T-helper 1 cell treated with Interleukin-12 subunit alpha and Interleukin-12 subunit beta and Interleukin-4 antibody, amounts not matched to agents 30 μg/mL and 1 μg/mL, for 36 hours (primary cell): ENCODE data around the gene ARID1A.

Experiments
- H3K27ac Mint-ChIP-seq: one replicate; pipeline ENCODE4 v1.8.0; 2021; ENCODE audit warnings: mild to moderate bottlenecking, mixed read lengths
- H3K27me3 Mint-ChIP-seq: one replicate; pipeline ENCODE4 v1.8.0; 2021; ENCODE audit warnings: low read depth, mixed read lengths
- H3K36me3 Mint-ChIP-seq: one replicate; pipeline ENCODE4 v1.8.0; 2021; ENCODE audit warnings: low read depth, mixed read lengths
- H3K4me1 Mint-ChIP-seq: one replicate; pipeline ENCODE4 v1.8.0; 2021; ENCODE audit warnings: low read depth, mixed read lengths
- H3K4me3 Mint-ChIP-seq: one replicate; pipeline ENCODE4 v1.8.0; 2021; ENCODE audit warnings: mild to moderate bottlenecking, moderate library complexity, mixed read lengths
- H3K9me3 Mint-ChIP-seq: one replicate; pipeline ENCODE4 v1.8.0; 2021; ENCODE audit warnings: mixed read lengths

Gene ARID1A

DNA sequence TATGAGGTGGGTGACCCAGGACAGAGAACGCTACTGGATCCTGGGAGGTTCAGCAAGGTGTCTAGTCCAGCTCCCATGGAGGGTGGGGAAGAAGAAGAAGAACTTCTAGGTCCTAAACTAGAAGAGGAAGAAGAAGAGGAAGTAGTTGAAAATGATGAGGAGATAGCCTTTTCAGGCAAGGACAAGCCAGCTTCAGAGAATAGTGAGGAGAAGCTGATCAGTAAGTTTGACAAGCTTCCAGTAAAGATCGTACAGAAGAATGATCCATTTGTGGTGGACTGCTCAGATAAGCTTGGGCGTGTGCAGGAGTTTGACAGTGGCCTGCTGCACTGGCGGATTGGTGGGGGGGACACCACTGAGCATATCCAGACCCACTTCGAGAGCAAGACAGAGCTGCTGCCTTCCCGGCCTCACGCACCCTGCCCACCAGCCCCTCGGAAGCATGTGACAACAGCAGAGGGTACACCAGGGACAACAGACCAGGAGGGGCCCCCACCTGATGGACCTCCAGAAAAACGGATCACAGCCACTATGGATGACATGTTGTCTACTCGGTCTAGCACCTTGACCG lies 83.4 kb downstream of the ARID1A start:
- H3K36me3 Mint-ChIP-seq = peaks cover 67% of the 10 kb centered on the region
- H3K9me3 Mint-ChIP-seq = no peaks in the 10 kb centered on the region
- peaks cover 12% of the 10 kb centered on the region for H3K4me1 Mint-ChIP-seq
- H3K27ac Mint-ChIP-seq = no peak overlapping the region
- H3K4me3 Mint-ChIP-seq = no peak overlapping the region
- no peaks in the 10 kb centered on the region for H3K27me3 Mint-ChIP-seq

DNA sequence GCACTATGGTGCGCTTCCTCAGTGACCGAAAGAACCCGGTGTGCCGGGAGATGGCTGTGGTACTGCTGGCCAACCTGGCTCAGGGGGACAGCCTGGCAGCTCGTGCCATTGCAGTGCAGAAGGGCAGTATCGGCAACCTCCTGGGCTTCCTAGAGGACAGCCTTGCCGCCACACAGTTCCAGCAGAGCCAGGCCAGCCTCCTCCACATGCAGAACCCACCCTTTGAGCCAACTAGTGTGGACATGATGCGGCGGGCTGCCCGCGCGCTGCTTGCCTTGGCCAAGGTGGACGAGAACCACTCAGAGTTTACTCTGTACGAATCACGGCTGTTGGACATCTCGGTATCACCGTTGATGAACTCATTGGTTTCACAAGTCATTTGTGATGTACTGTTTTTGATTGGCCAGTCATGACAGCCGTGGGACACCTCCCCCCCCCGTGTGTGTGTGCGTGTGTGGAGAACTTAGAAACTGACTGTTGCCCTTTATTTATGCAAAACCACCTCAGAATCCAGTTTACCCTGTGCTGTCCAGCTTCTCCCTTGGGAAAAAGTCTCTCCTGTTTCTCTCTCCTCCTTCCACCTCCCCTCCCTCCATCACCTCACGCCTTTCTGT lies 84.6 kb downstream of the ARID1A start:
- Mint-ChIP-seq H3K27me3 (no peaks in the 10 kb centered on the region), H3K4me1 (peaks cover 21% of the 10 kb centered on the region), H3K27ac (no peak overlapping the region), H3K4me3 (no peak overlapping the region), H3K9me3 (no peaks in the 10 kb centered on the region), H3K36me3 (peaks cover 56% of the 10 kb centered on the region)

DNA sequence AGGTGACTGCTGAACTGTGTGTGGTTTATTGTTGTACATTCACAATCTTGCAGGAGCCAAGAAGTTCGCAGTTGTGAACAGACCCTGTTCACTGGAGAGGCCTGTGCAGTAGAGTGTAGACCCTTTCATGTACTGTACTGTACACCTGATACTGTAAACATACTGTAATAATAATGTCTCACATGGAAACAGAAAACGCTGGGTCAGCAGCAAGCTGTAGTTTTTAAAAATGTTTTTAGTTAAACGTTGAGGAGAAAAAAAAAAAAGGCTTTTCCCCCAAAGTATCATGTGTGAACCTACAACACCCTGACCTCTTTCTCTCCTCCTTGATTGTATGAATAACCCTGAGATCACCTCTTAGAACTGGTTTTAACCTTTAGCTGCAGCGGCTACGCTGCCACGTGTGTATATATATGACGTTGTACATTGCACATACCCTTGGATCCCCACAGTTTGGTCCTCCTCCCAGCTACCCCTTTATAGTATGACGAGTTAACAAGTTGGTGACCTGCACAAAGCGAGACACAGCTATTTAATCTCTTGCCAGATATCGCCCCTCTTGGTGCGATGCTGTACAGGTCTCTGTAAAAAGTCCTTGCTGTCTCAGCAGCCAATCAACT lies 85.5 kb downstream of the ARID1A start:
- H3K4me1 Mint-ChIP-seq = peaks cover 30% of the 10 kb centered on the region
- H3K27ac Mint-ChIP-seq = no peak overlapping the region
- no peaks in the 10 kb centered on the region for H3K27me3 Mint-ChIP-seq
- no peaks in the 10 kb centered on the region for H3K9me3 Mint-ChIP-seq
- H3K4me3 Mint-ChIP-seq = no peak overlapping the region
- peaks cover 51% of the 10 kb centered on the region for H3K36me3 Mint-ChIP-seq

DNA sequence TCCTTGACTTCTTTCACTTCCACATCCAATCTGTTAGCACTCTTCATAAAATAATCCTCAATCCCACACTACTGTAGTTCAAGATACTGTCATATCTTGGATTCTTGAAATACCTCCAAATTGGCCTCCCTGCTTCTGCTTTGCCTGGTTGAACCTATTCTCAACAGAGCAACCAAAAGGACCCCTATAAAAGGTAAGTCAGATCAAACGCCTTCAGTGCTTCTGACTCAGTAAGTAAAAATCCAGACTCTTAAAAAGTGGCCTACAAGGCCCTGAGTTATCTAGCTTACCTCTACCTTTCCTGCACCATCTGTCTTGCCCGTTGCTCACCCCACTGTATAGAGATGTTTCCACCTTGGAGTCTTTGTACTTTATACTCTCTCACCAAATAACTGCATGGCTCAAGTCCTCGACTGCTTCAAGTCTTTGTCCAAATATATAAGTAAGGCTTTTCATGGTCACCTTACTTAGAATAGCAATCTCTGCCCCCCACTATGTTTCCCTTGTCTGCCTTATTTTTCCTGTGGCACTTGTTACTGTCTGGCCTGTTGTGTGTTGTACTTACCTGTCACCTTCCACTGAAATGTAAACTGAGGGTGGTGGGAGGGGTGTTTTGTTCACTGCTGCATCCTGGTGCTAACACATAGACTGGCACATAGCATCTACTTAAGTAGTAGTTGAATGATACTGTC lies 86.9 kb downstream of the ARID1A start:
- Mint-ChIP-seq H3K27ac (no peak overlapping the region), H3K36me3 (peaks cover 47% of the 10 kb centered on the region), H3K27me3 (no peaks in the 10 kb centered on the region), H3K4me1 (peaks cover 42% of the 10 kb centered on the region), H3K4me3 (no peak overlapping the region), H3K9me3 (no peaks in the 10 kb centered on the region)

DNA sequence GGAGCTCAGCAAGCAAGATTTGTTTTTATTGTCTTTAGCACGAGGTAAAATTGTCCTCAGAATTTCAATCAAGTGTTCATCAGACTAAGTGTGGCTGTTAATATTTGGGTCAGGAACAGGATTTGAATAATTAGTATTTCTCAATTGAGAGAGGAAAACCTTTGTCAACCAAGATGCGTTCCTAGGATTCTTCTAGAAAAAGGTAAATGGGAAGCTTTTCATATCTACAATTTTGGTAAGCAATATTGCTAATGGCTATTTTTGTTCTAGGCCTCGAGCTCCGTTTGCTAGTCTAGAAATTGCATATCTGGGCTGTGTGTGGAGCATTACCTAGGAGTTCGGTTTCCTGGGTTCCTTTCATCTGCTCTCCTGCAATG lies 87.8 kb downstream of the ARID1A start:
- H3K27me3 Mint-ChIP-seq = no peaks in the 10 kb centered on the region
- H3K9me3 Mint-ChIP-seq = no peaks in the 10 kb centered on the region
- H3K27ac Mint-ChIP-seq = no peak overlapping the region
- peaks cover 44% of the 10 kb centered on the region for H3K4me1 Mint-ChIP-seq
- H3K36me3 Mint-ChIP-seq = peaks cover 40% of the 10 kb centered on the region
- no peak overlapping the region for H3K4me3 Mint-ChIP-seq

DNA sequence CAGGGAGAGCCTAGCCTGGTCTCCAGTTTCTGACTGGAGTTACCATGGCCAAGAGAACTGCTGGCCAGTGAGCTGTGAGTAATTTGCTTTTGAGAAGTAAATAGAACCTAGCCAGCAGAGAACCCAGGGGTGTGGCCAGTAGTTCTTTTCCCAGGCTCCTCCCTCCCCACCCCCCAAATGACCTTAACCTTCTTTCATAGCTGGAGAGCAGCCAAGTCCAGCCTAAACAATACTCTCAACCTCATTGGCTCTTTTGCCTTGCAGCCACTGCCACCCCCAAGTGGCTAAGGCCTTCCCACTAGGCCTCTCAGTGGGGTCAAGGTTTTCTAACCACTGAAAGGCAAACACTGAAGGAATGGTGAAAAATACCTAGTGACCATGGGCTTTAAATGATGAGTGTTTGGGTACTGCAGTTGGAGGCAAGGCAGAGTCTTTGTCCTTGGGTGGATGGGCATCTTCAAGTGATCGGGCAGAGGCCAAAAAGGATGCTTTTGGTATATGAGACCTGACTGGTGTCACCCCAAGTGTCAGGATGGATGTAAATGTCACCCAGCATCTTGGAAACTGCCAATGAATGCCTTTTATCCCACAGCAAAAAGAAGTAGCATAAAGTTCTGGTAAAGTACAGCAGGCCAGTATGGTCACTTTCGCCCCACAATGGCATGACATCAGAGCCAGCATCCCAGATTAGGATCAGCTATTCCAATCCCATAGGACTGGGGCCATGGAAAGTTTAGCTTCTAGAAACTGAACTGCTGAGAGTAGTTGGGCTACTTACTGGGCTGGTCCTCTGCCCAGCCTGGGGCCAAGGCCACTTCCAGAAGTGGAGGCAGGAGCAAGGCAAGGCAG lies 88.4 kb downstream of the ARID1A start:
- H3K4me1 Mint-ChIP-seq = peaks cover 50% of the 10 kb centered on the region
- no peaks in the 10 kb centered on the region for H3K27me3 Mint-ChIP-seq
- no peaks in the 10 kb centered on the region for H3K9me3 Mint-ChIP-seq
- H3K36me3 Mint-ChIP-seq = peaks cover 35% of the 10 kb centered on the region
- no peak overlapping the region for H3K4me3 Mint-ChIP-seq
- peak overlapping the region; percentile 46 for H3K27ac Mint-ChIP-seq

DNA sequence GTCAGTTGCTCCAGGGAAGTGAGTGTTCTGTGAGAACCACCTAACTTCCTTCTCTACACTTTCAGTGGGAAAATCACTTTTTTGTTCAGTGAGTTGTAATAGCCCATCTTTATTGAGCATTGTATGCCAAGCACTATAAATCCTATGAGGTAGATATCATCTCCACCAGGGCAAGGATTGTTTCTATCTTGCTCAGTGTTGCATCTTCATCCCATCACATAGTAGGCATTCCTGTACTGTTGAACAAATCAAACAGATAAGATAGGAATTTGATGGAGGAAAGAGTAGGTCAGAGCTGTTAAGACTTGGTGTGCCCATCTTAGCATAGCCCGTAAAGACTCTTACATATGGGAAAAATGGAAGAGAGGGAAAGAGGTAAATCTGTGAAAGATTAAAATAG lies 89.1 kb downstream of the ARID1A start:
- H3K27ac Mint-ChIP-seq = no peak overlapping the region
- no peaks in the 10 kb centered on the region for H3K27me3 Mint-ChIP-seq
- H3K4me3 Mint-ChIP-seq = no peak overlapping the region
- no peaks in the 10 kb centered on the region for H3K9me3 Mint-ChIP-seq
- peaks cover 29% of the 10 kb centered on the region for H3K36me3 Mint-ChIP-seq
- H3K4me1 Mint-ChIP-seq = peaks cover 53% of the 10 kb centered on the region

DNA sequence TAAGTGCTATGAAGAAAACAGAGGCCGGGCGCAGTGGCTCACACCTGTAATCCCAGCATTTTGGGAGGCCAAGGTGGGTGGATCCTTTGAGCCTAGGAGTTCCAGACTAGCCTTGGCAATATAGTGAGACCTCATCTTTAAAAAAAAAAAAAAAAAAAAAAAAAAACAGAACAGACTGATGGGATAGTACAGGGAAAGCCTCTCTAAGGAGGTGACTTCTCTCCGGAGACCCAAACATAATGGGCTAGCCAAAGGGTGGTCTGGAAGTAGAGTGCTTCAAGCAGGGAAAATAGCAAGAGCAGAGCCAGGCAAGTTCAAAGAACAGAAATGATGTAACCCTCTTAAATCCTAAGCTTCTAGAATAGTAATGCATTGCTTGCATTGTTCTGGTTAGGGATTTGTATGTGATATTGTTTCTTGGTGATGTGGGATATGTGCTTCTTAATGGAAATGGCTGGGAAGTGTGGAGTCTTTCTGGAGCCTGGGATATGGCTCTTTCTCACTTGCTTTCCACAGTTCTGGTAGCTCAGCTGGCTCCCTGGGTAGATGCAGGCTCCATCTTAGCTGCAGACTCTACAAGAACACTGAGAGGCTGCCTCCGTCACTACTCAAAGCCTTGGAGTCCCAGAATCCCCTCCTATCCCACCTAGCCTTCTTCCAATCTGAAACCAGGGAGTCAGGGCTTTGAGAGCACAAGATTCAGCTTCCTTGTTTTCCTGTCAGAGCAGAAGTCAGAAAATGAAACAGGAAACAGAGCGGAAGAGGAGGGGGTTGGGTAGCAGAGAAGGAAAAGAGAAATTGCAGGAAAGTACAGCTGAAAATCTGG lies 90.0 kb downstream of the ARID1A start:
- H3K4me1 Mint-ChIP-seq = peaks cover 62% of the 10 kb centered on the region
- peak overlapping the region; percentile 100 for H3K27ac Mint-ChIP-seq
- peaks cover 26% of the 10 kb centered on the region for H3K36me3 Mint-ChIP-seq
- no peaks in the 10 kb centered on the region for H3K9me3 Mint-ChIP-seq
- peak overlapping the region; percentile 99 for H3K4me3 Mint-ChIP-seq
- no peaks in the 10 kb centered on the region for H3K27me3 Mint-ChIP-seq

DNA sequence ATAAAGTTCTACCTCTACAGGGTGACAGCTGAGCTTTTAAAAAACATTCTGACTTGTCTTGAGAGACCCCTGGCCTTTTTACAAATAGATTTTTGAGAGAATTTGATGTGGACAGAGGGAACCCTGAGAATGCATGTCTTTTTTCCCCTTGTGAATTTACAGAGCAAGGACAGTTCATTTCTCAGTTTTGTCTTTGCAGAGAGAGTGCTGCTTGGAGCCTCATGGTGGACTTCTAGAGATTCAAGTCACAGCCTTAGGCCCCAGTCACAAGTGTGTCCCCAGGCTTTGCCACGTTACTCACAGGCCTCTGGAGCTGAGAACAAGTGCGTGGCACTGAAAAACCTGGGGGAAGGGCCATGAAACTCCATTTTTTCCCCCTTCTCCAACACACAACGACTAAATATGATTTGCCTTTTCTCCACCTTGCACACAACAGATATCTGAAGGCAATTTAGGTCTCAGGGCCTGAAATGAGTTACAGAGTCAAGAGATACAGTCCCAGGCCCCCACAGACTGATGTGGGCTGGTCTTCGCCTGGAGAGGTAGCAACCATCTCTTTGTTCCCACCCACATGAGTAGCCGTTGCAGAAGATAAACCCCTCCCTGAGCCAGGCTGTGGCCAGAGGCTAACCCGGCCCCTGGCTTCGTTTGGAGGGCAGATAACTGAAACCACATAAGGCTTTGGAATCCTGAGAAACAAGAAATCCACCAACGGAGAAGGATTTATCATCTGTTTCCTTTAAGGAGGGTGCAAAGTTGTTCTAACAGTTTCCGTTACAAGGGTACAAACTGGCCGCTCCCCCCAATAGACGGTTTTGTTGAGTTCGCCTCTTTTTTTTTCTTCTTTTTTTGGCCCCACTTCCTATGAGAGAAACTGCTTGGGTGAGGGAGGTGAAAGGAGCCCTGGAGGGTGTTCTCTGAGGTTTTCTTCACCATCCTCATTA lies 90.9 kb downstream of the ARID1A start:
- Mint-ChIP-seq H3K27ac (peak overlapping the region; percentile 100), H3K36me3 (peaks cover 20% of the 10 kb centered on the region), H3K4me1 (peaks cover 67% of the 10 kb centered on the region), H3K4me3 (peak overlapping the region; percentile 99), H3K9me3 (no peaks in the 10 kb centered on the region), H3K27me3 (no peaks in the 10 kb centered on the region)

DNA sequence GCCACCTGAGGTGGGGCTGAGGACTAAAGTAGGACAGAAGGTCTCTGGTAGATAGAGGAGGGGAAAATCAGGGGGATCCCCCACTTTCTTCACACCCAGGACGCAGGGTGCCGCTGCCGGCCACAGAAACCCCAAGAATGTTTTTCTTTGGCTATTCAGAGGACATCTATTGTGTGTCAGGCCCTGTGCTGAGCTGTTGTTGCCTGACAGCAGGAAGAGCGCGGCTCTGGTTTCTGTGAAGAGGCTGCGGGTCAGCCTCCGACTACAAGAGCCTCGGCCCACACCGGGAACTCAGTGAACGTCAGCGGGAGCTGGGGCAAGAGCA lies 91.5 kb downstream of the ARID1A start:
- peaks cover 18% of the 10 kb centered on the region for H3K36me3 Mint-ChIP-seq
- peaks cover 68% of the 10 kb centered on the region for H3K4me1 Mint-ChIP-seq
- H3K4me3 Mint-ChIP-seq = peak overlapping the region; percentile 99
- H3K27me3 Mint-ChIP-seq = no peaks in the 10 kb centered on the region
- no peaks in the 10 kb centered on the region for H3K9me3 Mint-ChIP-seq
- H3K27ac Mint-ChIP-seq = peak overlapping the region; percentile 100

DNA sequence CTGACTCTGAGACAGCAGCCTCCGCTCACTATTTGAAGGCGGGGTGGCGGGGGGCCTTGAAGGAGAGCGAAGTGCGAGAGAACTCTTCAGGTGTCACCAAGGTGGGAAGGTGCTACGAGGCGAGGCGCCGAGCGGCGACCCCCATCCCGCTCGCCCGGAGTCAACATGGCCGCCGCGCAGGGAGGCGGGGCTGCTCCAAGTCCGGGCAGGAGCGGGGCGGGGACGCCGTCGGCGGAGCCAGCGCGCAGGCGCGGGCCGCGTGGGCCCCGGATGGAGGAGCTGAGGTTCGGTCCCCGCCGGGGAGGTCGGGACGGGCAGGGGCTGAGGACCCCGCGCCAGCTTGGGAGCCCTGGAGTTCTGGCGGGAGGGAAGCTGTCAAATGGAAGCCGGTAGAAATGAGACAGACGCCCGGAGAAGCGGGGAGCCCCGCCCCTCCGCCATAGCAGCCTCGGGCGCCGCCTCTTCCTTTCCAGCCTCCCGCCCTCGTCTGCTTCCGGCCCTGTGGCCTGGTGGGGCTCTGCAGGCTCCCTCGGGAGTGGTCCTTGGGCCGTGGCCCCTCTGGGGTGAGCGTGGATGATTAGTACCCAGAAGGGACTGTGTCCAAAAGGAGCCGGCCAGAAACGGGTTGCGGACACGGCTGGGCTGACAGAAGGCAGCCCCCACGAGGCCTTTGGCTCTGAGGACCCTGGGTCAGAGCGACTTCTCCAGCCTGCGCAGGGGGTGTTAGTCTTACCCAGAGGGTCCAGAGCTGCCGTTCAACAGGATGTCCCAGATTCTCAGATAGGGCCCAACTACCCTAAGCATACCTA lies 92.1 kb downstream of the ARID1A start, which contains the start of gene PIGV:
Gene PIGV, plus strand, starts transcription at position 245 of the 809 bp plus-strand sequence. CDS start 2,866 bp downstream, outside the sequence.
- peaks cover 17% of the 10 kb centered on the region for H3K36me3 Mint-ChIP-seq
- H3K27me3 Mint-ChIP-seq = no peaks in the 10 kb centered on the region

DNA sequence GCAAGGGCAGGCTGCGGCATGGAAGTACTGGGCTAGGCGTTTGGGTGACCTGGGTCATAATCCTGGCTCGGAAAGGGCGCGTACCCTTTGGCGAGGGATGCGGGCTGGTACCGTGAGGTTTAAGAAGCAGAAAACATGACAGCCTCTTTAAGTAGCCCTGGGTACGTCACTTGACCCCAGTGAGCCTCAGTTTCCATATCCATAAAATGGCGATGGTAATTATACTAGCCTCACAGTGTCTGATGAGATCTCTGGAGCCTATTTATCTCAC lies 92.6 kb downstream of the ARID1A start:
- Mint-ChIP-seq H3K4me1 (peaks cover 76% of the 10 kb centered on the region), H3K4me3 (peak overlapping the region; percentile 99)

More for the DNA sequence above, 92.1 kb downstream of the ARID1A start, which contains the start of gene PIGV:
- Mint-ChIP-seq H3K9me3 (no peaks in the 10 kb centered on the region), H3K4me3 (peak within 1 kb of the TSS; percentile 99), H3K27ac (peak within 1 kb of the TSS; percentile 100), H3K4me1 (peaks cover 71% of the 10 kb centered on the region)

More for the DNA sequence above, 92.6 kb downstream of the ARID1A start:
- Mint-ChIP-seq H3K9me3 (no peaks in the 10 kb centered on the region), H3K36me3 (peaks cover 17% of the 10 kb centered on the region), H3K27me3 (no peaks in the 10 kb centered on the region), H3K27ac (peak overlapping the region; percentile 91)
